ENCODE measurements around the gene TTC16.

Gene TTC16

DNA sequence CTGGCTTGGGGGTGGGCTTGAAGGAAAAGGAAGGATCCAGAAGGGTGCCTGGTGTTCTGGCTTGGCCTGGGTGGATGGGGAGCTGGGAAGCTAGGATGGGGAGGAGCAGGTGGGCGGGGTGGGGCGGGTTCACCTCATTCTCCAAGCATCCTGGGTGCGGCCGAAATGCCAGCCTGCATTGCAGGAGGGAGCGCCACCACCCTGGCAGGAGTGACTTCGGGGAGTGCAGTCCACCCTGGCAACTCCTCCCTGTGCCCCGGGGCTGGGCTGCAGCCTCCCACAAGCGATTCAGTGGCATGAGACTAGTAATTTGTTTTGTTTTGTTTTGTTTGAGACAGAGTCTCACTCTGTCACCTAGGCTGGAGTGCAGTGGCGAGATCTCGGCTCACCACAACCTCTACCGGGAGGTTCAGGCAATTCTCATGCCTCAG, 5.5 kb downstream of the TTC16 start:
- DNase-seq: no peak

DNA sequence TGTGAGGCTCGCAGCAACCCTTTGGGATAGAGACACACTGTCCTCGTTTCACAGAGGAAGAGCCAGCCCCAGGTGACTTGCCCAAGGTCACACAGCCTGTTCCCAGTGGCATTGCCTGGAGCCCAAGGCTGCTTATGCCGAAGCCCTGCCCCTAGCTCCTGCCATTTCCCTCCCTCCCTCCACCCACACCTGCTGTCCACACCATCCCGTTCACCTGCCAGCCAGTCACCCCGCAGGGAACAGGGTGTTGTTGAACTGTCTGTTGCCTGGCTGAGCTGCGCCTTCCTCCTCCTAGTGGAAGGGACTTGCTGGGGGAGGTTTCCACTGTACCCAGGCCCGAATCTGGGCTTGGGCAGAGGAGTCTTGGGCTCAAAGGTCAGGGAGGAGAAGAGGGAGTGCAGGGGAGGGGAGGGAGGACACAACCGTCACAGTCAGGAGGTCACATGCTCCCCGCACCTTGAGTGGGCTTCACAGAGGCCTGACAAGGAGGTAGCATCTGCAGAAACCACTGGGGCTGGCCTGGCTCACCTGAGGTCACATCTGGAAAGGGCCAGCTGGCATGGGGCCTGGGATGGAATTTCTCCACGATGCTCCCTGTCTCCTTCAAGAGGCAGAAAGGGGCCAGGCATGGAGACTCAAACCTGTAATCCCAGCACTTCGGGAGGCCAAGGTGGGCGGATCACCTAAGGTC, 6.3 kb downstream of the TTC16 start:
- no peak for DNase-seq

DNA sequence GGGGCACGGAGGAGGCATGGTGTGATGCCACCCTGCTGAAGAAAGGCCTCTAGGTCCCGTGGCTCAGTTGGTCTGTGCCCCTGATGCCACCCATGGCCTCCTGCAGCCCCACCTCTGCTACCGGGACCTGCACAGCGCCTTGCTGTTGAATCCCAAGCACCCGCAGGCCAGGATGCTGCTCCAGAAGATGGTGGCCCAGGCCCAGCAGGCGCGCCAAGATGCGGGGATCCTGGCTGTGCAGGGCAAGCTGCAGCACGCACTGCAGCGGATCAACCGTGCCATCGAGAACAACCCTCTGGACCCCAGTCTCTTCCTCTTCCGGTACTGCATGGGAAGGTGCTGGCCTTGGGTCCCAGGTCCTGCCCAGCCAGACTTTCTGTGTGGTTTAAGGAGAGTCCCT, 7.1 kb downstream of the TTC16 start:
- DNase-seq: no peak

DNA sequence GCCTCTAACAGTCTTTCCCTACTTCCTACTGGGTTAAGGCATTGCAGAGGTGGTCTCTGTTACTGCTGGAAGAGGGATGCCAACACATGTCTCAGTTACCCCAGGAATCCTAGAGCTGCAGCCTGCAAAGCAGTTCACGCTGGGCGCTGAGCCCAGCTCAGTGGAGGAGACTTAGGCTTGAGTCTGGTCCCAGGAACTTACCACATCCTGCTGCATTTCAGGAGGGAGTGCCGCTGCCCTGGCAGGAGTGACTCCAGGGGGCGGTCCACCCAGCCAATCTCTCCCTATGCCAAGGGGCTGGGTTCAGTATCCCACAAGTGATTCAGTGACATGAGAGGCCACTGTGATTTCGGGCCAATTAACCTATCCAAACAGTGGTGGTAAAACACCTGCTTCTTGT, 7.6 kb downstream of the TTC16 start:
- DNase-seq: no peak

DNA sequence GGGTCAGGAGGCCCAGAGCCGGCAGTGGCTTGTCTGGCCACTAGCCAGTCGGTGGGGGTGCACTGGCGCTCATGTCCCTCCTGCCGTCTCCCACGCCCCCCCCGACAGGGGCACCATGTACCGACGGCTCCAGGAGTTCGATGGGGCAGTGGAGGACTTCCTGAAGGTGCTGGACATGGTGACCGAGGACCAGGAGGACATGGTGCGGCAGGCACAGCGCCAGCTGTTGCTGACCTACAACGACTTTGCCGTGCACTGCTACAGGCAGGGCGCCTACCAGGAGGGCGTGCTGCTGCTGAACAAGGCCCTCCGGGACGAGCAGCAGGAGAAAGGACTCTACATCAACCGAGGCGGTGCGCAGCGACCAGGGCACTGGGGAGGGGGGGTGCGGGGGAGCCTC, 8.1 kb downstream of the TTC16 start:
- peak; percentile 63 for DNase-seq

DNA sequence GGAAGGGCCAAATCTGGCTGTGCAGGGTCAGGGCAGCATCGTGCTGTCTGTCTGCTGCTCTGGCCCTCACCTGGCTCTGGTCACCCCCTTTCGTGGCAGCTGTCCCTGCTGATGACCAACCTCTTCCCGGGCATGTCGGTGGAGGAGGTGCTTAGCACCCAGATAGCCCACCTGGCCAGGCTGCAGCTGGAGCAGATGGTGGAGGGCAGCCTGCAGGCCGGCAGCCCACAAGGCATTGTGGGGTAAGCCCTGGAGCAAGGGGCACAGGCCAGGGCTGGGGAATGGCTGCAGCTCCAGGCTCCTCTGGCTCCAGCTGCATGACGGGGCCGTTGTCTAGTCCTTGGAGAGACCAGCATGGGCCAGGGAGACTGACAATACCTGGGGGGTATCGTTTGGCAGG, 11.0 kb downstream of the TTC16 start:
- no peak for DNase-seq

DNA sequence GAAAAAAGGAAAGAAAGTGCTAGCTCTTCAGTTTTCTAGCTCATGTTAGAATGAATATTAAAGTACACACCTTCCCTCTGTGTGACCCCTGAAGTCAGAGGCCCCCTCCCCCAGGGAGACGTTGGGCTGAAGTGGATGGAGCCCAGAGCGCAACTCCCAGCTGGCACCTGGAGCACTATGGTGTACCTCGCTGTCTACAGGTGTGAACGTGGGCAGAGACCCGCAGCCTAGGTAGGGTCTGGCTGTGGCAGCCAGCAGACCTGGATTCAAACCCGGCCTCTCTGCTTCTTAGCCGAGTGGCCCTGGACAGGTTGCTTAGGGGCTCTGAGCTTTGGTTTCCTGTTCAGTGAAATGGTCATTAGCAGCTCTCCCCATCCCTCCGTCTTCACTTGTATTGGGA, 12.9 kb downstream of the TTC16 start:
- no peak for DNase-seq

DNA sequence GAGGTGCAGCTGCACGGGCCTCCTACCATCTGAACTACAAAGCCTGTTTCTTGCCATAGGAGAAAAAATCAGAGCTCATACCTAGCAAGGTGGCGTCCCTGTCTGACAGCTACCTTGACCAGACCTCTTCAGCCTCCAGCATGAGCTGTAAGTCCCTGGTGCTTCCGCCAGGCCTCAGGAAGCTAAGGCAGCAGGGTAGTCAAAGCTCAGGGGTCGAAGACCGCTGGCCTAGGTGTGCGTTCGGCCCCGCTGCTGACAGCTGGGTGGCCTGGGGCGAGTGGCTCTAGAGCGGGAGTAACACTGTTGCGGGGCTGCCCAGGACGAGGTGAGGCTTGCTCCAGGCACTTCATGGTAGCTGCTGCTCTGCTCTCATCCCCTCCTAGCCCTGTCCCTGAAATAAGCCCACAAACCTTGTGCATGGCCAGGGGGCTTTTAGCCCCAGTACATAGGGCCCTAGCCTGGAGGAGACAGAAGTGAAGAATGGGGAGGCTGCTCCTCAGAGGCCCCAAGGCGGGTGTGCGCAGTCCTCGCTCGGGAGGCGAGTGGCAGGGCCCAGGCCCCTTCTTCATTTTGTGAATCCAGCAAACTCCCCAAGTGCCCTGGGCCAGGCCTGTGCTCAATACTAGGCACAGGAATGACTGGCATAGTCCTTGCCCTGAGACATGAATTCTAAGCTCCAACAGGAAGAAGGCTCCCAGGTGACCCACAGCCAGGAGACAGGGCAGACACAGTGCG, 13.8 kb downstream of the TTC16 start:
- no peak for DNase-seq

DNA sequence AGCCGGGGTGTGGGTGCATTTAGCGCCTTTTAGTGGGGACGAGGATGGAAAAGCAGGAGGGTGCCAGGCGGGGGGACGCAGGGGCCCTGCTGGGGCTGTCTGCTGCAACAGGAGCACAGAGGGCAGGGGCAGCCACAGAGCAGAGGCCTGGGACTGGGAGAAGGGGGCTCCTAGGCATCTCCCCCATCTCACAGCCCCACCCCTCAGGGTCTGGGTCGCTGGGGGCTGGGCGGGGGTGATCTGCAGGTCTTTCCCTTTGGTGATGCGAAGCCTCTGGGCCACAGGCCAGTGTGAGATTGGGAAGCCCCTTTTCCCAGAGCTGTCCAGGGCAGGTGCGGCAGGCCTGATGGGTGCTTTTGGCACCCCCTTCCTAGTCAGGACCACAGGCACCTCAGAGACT, 14.4 kb downstream of the TTC16 start:
- no peak for DNase-seq

DNA sequence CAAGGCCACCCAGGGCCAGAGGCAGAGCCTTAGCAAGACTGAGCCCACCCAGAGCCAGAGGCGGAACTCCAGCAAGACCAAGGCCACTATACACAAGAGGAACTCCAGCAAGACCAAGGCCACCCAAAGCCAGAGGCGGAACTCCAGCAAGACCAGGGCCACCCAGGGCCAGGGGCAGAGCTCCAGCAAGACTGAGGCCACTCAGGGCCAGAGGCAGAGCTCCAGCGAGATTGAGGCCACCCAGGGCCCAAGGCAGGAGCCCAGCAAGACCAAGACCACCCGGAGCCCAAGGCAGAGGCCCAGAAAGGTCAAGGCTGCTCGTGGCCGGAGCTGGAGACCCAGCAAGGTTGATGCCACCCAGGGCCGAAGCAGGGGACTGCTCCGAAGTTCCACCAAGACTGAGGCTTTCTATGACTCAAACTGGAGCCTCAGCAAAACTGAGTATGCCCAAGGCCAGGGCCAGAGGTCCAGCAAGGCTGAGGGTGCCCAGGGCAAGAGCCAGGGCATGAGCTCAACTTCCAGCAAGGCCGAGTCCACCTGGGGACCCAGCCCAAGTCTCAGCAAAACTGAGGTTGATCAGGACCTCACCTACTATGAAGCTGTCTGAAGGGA, 15.0 kb downstream of the TTC16 start:
- no peak for DNase-seq

DNA sequence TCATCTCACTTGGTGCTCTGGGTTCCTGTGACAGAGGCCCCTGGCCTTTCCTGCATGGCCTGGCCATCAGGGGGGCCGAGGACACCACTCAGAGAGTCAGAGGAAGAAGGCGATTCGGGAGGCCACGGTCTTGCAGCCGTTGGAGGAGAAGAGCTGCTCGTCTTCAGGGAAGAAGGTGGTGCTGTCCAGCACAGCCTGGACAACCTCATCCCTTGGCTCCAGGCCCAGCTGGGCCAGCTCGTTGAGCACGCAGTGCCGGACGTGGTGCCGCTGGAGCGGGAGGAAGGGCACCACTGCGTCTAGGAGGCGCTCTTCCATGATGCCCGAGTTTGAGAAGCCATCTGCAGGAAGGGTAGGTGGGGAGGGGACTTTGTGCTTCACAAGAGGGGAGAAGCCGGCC, 16.1 kb downstream of the TTC16 start:
- DNase-seq: no peak

DNA sequence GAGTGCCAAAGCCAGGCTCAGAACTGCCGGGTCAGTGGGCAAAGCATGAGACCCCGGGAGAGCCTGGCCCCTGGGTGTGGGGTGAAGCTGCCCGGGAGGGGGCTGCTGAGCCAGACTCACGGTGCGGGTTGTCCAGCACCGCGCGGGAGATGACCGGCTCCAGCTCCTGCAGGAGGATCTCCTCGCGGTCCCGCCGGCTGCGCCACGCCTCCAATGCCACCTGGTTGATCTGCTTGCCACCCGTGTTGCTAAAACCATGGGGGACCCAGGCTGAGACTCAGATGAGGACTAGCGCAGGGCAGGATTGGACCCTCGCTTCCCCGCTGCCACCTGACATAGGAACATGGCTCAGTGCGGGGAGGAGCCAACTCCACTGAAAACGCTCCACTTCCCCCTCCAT, 16.6 kb downstream of the TTC16 start:
- no peak for DNase-seq

DNA sequence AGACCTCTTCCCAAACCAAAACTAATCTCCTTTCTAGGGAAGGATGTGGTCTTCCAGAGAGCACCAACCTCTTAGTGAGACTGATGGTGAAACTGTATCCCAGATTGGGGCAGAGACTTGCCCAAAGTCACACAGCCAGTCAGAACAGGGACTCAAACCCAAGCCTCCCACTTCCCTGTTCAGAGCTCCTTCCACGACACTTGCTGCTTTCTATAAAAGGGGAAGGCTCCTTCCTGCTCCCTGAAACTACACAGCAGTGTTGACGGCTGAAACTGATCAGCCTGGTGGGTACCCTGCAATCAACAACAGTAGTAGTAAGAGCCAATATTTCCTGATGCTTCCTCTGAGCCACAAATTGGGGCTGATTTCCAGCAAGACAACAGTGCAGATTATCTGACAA, 17.7 kb downstream of the TTC16 start:
- DNase-seq: no peak

DNA sequence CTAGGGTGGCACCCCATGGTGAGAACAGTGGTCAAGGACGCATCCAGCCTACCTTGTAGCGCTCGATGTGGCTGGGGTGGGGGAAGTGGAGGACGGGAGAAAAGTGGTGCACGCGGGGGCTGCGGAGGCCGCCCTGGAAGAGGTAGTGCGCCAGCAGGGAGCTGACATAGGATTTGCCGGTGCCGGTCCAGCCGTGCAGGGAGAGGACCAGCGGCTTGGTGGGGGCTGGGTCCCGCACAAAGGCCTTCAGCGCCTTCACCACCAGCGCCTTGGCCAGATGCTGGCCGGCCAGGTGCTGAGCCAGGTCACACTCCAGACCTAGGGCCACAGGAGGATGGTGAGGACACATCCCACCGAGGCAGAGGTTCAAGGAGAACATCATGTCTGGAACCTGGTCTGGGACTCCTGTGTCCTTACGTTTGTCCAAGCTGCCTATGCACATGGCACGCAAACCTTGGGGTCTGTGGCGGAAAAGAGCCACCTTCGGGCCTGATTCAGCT, 18.4 kb downstream of the TTC16 start:
- DNase-seq: no peak

DNA sequence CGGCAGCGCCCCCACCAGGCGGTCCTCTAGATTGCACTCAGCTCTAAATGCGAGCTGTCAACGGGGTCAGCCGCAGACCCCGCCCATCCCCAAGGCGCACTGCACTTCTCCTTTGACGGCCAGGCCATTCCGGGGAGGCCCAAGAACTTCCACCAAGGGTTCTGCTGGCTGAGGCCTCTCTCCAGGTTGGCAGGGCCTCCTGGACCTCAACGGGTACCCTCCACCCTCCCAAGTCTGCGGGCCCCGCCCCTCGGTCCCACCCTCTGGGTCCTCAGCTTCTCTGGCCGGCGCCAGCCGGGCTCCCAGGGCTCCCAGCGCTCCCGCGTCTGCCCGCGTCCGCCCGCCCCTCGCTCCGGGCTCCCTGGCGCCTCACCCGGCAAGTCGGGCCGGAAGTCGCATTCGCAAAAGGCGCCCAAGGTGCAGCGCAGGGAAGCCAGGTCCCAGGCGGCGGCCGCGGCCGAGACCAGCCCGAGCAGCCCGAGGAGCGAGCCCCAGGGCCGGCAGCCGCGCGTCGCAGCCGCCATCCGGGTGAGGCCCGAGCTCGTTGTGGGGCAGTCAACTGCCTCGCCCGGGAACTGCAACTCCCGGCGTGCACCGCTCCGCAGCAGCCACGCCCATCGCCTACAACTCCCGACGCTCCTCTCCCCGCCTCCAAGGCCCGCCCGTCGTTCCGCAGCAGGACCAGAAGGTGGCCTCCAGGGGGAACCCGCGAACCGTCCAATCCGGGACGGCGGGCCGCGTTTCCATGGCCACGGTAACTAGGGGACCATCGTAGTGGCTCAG, 19.1 kb downstream of the TTC16 start, which contains the start of gene TOR2A:
TOR2A (minus strand) TSS at position 548 of the 783 bp plus-strand sequence; CDS start at position 524, 24 bp downstream.
- DNase-seq: peak; percentile 99

DNA sequence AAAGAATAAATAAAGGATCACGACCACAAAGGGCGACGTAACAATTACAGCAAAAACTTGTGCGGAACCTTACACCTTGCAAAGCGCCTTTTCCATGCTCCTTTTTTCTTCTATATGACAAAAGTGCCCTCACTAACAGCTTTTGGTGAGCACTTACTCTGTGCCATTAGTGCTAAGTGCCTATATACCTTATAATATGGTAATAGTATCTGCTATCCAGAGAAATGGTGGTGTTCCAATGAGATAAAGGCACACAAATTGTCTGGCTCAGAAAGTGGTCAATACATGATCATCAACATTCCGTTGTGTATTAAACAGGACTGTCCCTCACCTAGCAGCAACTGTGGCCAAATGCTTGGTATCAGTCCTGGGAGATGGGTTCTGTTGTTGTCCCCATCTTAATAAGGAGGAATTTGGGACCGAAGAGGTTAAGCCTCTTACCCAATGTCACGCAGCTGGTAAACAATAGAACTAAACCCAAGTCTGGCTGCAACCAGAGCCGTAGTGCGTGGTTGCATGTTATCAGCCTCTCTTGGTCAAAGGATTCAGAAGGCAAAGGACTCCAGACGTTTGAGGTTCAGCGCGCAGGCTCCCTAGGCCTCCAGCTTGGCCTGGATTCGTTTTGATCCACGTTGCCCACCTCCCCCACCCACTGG, 19.8 kb downstream of the TTC16 start:
- no peak for DNase-seq

DNA sequence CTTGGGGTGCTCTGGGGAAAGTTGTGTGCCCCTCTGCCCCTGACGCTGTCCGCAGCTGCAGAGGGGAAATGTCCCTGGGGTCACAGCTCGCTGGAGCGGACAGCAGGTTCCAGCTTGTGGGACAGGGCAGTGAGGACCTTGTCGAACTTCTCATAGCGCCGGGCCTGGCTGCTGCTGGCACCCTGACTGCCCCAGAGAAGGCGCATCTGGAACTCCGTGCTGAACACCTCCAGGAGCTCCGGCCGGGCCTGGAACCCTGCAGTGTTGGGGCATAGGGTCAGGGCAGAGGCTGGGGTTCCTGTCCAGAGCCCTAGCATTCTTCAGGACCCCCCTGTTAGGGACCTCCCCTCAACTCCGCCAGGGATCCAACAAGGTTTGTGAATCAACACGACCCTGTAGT, 22.8 kb downstream of the TTC16 start:
- no peak for DNase-seq

DNA sequence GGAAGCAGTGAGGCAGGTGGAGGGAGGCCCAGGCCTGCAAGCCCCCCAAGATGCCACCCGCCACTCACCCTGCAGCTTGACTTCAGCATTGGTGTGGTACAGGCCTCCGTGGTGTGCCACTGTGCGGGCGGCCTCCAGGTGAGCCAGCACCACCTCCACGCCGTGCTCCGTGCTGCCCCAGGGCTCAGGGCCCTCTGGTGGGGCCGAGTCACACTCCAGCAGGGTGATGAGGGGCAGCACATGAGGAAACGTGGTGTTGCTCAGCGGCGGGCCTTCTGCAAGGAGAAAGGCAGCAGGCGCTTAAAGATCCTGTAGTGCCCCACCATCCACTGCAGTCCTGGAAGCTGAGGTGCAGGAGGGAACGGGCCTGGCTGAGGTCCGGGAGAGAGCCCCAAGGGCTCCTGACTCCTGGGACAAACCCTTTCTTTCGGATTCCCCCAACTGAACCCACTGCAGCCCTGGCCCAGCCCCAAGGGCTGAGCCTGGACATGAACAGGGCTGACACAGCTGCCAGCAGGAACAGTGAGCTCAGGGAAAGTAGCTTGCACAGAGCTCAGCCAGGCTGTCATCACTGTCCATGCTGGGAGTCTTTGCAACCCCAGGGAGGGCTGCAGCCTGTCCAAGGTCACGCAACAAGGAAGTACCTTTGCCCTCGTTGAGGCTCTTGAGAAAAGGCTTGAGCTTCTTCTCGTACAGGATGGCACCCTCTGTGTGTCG, 23.9 kb downstream of the TTC16 start:
- DNase-seq: no peak

DNA sequence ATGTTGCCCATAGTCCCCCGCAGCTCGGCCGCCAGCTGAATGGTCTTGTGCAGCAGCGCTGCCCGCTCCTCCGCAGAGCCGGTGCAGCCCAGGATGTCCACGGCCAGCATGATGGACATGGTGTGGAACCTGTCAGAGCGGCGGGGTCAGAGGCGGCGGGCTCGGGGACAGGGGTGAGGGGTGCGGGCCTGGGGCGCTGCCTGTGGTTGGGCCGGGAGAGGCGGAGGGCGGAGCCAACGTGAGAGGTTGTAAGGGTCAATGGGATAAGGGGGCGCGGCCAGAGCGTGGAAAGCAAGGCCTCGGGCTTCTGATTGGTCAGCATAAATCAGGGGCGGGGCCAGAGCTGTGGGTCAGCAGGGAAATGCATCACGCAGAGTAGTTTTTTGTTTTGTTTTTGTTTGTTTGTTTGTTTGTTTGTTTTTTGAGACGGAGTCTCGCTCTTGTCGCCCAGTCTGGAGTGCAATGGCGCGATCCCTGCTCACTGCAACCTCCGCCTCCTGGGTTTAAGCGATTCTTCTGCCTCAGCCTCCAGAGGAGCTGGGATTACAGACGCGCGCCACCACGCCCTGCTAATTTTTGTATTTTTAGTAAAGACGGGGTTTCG, 26.1 kb downstream of the TTC16 start:
- peak; percentile 92 for DNase-seq

DNA sequence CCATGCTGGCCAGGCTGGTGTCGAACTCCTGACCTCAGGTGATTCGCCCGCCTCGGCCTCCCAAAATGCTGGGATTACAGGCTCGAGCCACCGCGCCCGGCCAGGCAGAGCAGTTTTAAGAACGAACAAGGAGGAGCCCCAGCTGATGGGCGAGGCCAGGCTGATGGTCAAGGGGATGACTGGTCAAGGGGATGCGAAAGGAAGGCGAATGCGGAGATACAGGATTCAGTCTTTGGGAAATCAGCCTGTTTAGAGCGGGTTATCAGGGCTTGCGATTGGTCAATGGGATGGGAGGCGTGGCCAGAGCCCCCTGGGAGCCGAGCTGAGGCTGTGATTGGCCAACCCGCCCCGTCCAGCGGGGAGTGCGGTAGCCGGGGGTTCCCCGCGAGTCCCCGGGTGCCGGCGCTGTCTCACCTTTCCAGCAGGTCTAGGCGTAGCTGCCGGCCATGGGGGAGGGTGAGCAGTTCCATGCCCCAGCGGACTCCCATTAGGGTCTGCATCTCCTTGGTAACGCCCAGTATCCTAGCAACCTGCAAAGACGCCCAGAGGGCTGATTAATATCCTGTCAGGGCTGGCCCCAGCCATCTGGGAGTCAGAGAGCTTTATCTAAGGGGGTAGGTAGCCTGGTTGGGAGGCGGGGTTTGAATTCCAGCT, 26.7 kb downstream of the TTC16 start:
- peak; percentile 95 for DNase-seq
